Stimulated activated CD4-positive, alpha-beta T cell treated with anti-CD3 and anti-CD28 coated beads, TNF-alpha, amount 100 ng/mL, for 48 hours (primary cell): ENCODE results near the gene ASMTL.
A peak's percentile ranks its signal among the peaks of the same experiment; 100 is the strongest.
"Not testable (repeated sequence)": the region's sequence is repeated elsewhere in the genome, so short reads cannot be mapped to it uniquely, and the experiment has no call there.

Experiments
- DNase-seq, 3 donors: peaks; one replicate each; pipeline ENCODE4 v3.0.0-alpha.2; 2020; ENCODE audit warnings: low read depth in 3 of 3

The ASMTL gene

GRCh38 chrX:1482530-1482928 is 29.8 kb upstream of the ASMTL start:
- not testable (repeated sequence) for DNase-seq

- peak; percentile 63 to 64 (median 64) for DNase-seq
Observed at GRCh38 chrX:1481636-1482529, 29.2 kb upstream of the ASMTL start.

GRCh38 chrX:1480082-1480785 is 27.5 kb upstream of the ASMTL start:
- no peak for DNase-seq

- no peak for DNase-seq
Observed at GRCh38 chrX:1477801-1478458, 25.2 kb upstream of the ASMTL start.

- no peak for DNase-seq
Observed at GRCh38 chrX:1477229-1477628, 24.5 kb upstream of the ASMTL start.

- no peak for DNase-seq
Observed at GRCh38 chrX:1476682-1477081, 24.0 kb upstream of the ASMTL start.

GRCh38 chrX:1475881-1476280 is 23.2 kb upstream of the ASMTL start:
- DNase-seq, result no peak

- DNase-seq, result no peak
Observed at GRCh38 chrX:1475481-1475880, 22.8 kb upstream of the ASMTL start.

GRCh38 chrX:1474593-1474992 is 21.9 kb upstream of the ASMTL start:
- not testable (repeated sequence) for DNase-seq

- no peak for DNase-seq
Observed at GRCh38 chrX:1472975-1473374, 20.3 kb upstream of the ASMTL start.

GRCh38 chrX:1468250-1468772 is 15.6 kb upstream of the ASMTL start:
- DNase-seq, result peak; percentile 47 to 63 (median 54)

GRCh38 chrX:1466971-1467561 is 14.4 kb upstream of the ASMTL start:
- DNase-seq, result no peak

GRCh38 chrX:1466232-1466661 is 13.5 kb upstream of the ASMTL start:
- no peak for DNase-seq

- DNase-seq, result no peak
Observed at GRCh38 chrX:1465286-1466231, 12.8 kb upstream of the ASMTL start.

GRCh38 chrX:1464971-1465285 is 12.2 kb upstream of the ASMTL start:
- DNase-seq, result no peak

- no peak for DNase-seq
Observed at GRCh38 chrX:1464041-1464970, 11.6 kb upstream of the ASMTL start.

GRCh38 chrX:1463581-1463980 is 10.9 kb upstream of the ASMTL start:
- no peak for DNase-seq

- DNase-seq, result peak; percentile 37 to 68 (median 57)
Observed at GRCh38 chrX:1462596-1463251, 10.0 kb upstream of the ASMTL start.

GRCh38 chrX:1462110-1462509 is 9.4 kb upstream of the ASMTL start:
- DNase-seq, result no peak
